ENCODE results near the gene EXOC4. TPM values are rescaled to one million over a fixed set of nuclear protein-coding genes. Genes with fewer than 3 reads are reported as not detected.

Gene EXOC4
- total RNA-seq, 3 donors from 2014 or later, result 63.9 to 90.2 (median 89.5) TPM

DNA sequence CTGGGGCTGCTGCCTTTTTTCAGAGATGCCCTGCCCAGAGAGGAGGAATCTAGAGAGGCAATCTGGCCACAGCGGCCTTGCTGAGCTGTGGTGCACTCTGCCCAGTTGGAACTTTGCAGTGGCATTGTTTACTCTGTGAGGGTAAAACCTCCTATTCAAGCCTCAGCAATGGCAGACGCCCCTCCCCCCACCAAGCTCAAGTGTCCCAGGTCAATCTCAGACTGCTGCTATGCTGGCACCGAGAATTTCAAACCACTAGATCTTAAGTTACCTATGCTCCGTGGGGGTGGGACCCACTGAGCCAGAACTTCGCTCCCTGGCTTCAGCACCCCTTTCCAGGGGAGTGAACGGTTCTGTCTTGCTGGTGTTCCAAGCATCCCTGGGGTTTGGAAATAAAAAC is 77.2 kb downstream of the EXOC4 start:
- TF ChIP-seq, protein P1, sequence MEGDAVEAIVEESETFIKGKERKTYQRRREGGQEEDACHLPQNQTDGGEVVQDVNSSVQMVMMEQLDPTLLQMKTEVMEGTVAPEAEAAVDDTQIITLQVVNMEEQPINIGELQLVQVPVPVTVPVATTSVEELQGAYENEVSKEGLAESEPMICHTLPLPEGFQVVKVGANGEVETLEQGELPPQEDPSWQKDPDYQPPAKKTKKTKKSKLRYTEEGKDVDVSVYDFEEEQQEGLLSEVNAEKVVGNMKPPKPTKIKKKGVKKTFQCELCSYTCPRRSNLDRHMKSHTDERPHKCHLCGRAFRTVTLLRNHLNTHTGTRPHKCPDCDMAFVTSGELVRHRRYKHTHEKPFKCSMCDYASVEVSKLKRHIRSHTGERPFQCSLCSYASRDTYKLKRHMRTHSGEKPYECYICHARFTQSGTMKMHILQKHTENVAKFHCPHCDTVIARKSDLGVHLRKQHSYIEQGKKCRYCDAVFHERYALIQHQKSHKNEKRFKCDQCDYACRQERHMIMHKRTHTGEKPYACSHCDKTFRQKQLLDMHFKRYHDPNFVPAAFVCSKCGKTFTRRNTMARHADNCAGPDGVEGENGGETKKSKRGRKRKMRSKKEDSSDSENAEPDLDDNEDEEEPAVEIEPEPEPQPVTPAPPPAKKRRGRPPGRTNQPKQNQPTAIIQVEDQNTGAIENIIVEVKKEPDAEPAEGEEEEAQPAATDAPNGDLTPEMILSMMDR (IDR thresholded peaks at IDR 0.05), result no peak
- intact Hi-C loops (cut with DNase I, micrococcal nuclease), result no loop called here
- Histone ChIP-seq H3K36me3 (ENCODE audit: low read depth) (no peaks in the 10 kb centered on the region), H3K9me3 (no peaks in the 10 kb centered on the region), H3K4me1 (ENCODE audit: low read depth) (no peaks in the 10 kb centered on the region), H3K4me3 (no peak overlapping the region)
- DNase-seq (no peak), ATAC-seq (no peak)

DNA sequence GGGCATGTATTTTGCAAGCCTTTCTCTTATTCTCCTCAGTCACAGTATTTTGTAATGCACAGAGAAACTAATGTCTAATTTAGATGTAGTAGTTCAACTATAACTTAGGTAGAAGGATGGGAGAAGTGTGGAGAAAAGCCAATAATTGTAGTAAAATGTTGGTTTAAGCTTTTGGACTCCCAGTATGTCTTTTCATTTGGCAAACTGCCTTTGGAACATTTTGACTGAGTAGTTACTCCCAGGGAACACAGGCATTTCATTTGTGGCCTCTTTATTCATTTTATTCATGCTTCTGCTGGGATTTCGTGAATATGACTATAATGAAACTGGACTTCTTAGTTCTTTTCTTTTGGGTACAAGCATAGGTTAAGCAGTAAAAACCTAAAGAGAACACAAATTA is 79.0 kb downstream of the EXOC4 start:
- Histone ChIP-seq H3K4me1 (ENCODE audit: low read depth) (no peaks in the 10 kb centered on the region), H3K36me3 (ENCODE audit: low read depth) (no peaks in the 10 kb centered on the region), H3K4me3 (no peak overlapping the region), H3K9me3 (no peaks in the 10 kb centered on the region)
- intact Hi-C loops (cut with DNase I, micrococcal nuclease), result no loop called here
- TF ChIP-seq, protein P1 (IDR thresholded peaks at IDR 0.05), result no peak
- ATAC-seq (no peak), DNase-seq (no peak)

DNA sequence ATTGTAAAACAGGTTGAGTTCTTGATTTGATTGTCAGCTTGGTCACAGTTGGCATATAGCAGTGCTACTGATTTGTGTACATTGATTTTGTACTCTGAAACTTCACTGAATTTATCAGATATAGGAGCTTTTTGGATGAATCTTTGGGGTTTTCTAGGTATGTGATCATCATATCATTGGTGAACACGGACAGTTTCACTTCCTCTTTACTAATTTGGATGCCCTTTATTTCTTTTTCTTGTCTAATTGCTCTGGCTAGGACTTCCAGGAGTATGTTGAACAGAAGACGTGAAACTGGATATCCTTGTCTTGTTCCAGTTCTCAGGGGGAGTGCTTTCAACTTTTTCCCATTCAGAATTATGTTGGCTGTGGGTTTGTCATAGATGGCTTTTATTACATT is 86.9 kb downstream of the EXOC4 start:
- Histone ChIP-seq H3K9me3 (peaks cover 33% of the 10 kb centered on the region), H3K4me1 (ENCODE audit: low read depth) (no peaks in the 10 kb centered on the region), H3K4me3 (no peak overlapping the region), H3K36me3 (ENCODE audit: low read depth) (no peaks in the 10 kb centered on the region)
- TF ChIP-seq, protein P1 (IDR thresholded peaks at IDR 0.05), result no peak
- ATAC-seq, result no peak
- no peak for DNase-seq
- intact Hi-C loops (cut with DNase I, micrococcal nuclease), result no loop called here

DNA sequence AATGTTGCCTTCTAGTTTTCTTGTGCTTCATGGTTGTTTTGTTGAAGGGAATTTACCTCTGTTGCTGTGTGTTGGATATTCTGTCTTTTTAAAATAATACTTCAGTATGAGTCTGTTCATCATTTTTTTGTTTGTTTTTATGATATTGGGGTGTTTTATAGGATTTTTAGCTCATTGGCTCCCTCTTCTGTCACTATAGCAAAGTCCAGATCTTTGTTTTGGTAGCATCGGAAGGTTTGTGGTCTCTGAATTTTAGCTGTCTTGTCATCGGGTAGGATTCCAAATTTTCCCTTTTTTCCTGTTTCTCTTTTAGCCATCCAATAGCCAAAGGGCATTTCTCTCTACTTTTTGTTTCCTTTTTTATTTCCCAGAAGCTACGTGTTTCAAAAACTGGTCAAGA is 91.4 kb downstream of the EXOC4 start:
- TF ChIP-seq, protein P1 (IDR thresholded peaks at IDR 0.05), result no peak
- intact Hi-C loops (cut with DNase I, micrococcal nuclease), result no loop called here

DNA sequence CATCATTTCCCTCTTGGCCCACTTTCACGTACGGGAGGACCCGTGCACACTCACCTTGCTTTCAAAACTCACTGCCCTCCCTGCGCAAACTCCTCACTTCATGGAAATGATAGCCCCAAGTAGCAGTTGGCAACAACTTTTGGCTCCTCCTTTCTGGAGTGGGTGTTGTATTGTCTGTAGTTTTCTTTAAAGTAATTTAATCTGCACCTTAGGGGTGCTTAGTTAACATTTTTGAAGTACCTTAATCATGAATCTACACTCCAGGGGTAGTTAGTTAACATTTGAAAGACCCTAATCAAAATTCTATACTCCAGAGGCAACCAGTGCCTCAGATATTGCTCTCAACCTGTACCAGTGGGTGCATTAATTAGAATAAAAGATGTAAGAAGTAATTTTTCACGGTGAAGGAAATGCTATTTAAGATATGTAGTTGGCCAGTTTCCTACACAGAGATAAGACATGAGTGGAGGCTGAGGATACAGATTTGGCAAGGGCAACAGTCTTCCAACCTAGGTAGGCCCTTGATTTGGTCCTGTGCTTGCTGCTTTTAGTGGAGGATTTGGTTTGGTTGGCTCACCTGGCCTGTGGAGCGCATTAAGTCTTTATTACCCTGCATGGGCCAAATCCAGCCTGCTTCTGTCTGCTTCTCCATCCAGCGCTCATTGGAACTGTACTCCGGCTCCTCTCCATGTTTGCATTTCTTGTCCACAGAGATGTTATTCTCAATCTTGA is 93.0 kb downstream of the EXOC4 start:
- Histone ChIP-seq H3K36me3 (ENCODE audit: low read depth) (no peaks in the 10 kb centered on the region), H3K4me1 (ENCODE audit: low read depth) (no peaks in the 10 kb centered on the region), H3K9me3 (peaks cover 13% of the 10 kb centered on the region), H3K4me3 (no peak overlapping the region)
- TF ChIP-seq, protein P1 (IDR thresholded peaks at IDR 0.05), result no peak
- ATAC-seq (no peak), DNase-seq (no peak)
- intact Hi-C loops (cut with DNase I, micrococcal nuclease), result no loop called here

More for the DNA sequence above, 91.4 kb downstream of the EXOC4 start:
- Histone ChIP-seq H3K36me3 (ENCODE audit: low read depth) (no peaks in the 10 kb centered on the region), H3K4me3 (no peak overlapping the region), H3K9me3 (peaks cover 27% of the 10 kb centered on the region), H3K4me1 (ENCODE audit: low read depth) (no peaks in the 10 kb centered on the region)
- no peak for ATAC-seq
- DNase-seq, result no peak

Data from mucosa of descending colon (tissue), 3 donors.